ENCODE data around the gene SLC43A3.

SLC43A3 gene

GRCh38 chr11:57358543-57358961 is 68.4 kb downstream of the SLC43A3 start:
- TF ChIP-seq, protein P1, sequence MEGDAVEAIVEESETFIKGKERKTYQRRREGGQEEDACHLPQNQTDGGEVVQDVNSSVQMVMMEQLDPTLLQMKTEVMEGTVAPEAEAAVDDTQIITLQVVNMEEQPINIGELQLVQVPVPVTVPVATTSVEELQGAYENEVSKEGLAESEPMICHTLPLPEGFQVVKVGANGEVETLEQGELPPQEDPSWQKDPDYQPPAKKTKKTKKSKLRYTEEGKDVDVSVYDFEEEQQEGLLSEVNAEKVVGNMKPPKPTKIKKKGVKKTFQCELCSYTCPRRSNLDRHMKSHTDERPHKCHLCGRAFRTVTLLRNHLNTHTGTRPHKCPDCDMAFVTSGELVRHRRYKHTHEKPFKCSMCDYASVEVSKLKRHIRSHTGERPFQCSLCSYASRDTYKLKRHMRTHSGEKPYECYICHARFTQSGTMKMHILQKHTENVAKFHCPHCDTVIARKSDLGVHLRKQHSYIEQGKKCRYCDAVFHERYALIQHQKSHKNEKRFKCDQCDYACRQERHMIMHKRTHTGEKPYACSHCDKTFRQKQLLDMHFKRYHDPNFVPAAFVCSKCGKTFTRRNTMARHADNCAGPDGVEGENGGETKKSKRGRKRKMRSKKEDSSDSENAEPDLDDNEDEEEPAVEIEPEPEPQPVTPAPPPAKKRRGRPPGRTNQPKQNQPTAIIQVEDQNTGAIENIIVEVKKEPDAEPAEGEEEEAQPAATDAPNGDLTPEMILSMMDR (conservative IDR thresholded peaks at IDR 0.05; ENCODE audit: low read depth, low read length), result no peak
- H3K4me3 ChIP-seq (ENCODE audit: low read depth, low read length), result no peak overlapping the region
- DNase-seq (ENCODE audit: low read depth), result no peak

GRCh38 chr11:57357856-57358255 is 69.1 kb downstream of the SLC43A3 start:
- TF ChIP-seq, protein P1 (conservative IDR thresholded peaks at IDR 0.05; ENCODE audit: low read depth, low read length), result no peak
- DNase-seq (ENCODE audit: low read depth), result peak; percentile 20

GRCh38 chr11:57357310-57357709 is 69.6 kb downstream of the SLC43A3 start:
- no peak overlapping the region for H3K4me3 ChIP-seq (ENCODE audit: low read depth, low read length)
- TF ChIP-seq, protein P1 (conservative IDR thresholded peaks at IDR 0.05; ENCODE audit: low read depth, low read length), result no peak
- no peak for DNase-seq (ENCODE audit: low read depth)

More at GRCh38 chr11:57357856-57358255, 69.1 kb downstream of the SLC43A3 start:
- H3K4me3 ChIP-seq (ENCODE audit: low read depth, low read length), result no peak overlapping the region

All from choroid plexus epithelial cell (primary cell).